ENCODE results near the gene TBC1D22B.

Gene TBC1D22B

DNA sequence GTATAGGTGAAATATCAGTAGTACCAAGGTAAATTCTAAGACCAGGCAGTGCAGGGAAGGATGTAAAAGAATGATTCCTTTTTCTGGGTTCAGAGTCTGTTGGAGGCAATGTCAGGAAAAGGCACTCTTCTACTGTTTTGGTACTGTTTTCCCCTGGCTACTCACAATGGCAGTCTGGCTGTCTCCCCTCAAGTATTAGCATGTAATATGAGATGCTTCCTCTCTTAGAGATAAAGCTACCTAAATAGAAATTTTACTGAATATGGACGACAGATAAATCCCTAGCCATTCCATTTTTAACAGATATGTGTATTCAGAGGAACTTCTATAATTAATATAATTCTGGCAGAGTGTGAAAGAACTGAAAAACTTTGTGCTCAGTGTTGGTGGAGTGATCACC, 99.7 kb downstream of the TBC1D22B start:
- DNase-seq (ENCODE audit: low spot score), result no peak

DNA sequence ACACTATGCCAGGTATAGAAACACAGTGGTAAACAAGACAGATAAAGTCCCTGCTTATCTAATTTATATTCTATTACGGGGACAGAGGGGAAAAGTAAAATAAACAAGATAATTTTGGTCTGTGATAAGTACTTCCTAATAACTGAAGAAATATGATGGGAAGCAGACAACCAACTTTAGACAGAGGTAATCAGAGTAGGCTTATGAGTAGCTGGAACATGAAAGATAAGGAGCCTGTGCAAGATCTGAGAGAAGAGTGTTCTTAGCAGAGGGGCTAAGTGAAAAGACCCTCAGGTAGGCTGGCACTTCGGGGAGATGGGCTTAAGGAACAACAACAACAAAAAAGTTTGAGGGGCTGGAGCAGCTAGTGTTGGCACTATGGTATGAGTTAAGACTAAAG, 100.3 kb downstream of the TBC1D22B start:
- no peak for DNase-seq (ENCODE audit: low spot score)

DNA sequence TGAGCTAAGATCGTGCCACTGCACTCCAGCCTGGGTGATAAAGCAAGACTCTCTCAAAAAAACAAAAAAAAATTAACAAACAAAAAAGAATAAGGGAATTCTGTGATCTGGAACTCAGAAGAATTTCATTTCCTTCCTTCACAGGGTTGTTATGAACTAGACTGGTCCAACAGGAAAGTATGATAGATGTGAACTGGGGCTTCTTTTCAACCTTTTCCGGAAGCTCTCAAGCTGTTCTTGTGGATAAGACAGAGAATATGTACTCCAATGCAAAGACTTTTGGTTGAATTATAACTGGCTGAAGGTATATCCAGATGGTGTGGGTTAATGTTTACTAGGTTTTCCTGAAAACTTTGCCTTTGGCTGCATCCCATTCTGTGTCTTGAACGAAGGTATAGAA, 101.5 kb downstream of the TBC1D22B start:
- no peak for DNase-seq (ENCODE audit: low spot score)

DNA sequence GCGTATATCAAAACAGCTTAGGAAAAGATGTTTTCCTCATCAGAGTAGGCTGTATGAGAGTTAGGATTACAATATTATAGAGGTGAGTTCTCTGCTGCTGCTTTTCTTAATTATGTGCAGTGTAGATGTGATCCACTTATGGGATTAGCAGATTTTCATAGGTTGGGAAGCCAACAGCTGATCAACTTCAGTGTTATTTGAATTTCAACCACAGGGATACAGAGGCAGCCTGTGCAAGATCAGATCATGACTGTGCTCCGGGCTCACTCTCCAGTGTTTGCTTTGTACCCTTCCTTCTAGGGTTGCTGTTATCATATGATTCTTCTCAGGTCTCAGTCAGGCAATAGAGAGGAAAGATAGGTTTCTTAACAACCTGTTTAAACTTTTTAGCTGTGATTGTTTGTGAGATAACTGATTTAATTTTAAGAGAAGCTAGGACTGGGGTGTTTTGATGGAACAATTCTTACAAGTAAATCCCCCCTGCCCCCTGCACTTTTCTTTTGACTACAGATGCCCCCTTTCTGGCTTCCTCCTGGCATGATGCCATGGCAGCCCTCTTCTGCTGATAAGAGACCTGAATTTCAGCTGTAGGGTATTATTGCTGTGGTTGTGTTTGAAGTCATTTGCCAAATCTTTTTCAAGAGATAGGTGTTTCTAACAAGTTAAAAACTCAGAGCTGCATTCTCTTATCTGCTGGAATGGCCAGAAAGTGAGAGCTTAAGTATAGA, 104.7 kb downstream of the TBC1D22B start:
- no peak for DNase-seq (ENCODE audit: low spot score)

DNA sequence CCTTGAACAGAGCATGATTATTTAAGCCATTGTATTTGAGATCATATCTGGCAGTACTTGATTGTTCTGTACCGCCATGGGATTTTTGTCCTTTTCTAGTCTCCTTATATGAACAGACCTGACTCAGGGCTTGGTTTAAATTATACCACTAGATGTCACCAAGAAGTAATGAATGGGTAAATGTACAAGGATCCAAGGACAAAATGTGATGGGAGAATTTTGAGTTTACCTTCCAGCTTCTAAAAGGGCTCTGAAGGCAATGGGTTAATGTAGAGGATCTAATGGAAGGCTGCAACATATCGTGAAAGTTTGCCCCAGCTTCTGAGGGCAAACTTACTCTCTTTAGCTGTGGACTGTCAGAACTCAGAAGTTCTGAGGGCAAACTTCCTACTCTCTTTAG, 108.2 kb downstream of the TBC1D22B start:
- no peak for DNase-seq (ENCODE audit: low spot score)

DNA sequence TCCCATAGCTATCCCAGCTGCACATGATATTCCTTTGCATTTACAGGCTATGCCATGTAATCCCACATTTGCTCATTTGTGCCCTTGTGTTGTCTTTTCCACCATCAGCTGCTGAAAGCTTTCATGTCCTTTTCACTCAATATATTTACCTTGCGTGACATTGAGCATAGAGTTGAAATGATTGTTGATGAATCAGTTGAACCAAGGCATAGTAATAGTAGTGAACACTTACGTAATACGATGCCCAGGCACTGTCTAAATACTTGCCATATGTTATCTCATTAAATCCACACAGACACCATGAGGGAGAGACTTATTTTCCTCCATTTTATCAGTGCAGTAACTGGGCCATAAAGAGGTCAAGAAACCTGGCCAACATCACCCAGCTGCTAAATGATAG, 109.3 kb downstream of the TBC1D22B start:
- DNase-seq (ENCODE audit: low spot score), result no peak

- DNase-seq (ENCODE audit: low spot score), result no peak
Measured at GRCh38 chr6:37368961-37369320, 111.4 kb downstream of the TBC1D22B start.

- no peak for DNase-seq (ENCODE audit: low spot score)
Measured at GRCh38 chr6:37369321-37370201, 112.0 kb downstream of the TBC1D22B start.

GRCh38 chr6:37371154-37372083, 113.8 kb downstream of the TBC1D22B start:
- DNase-seq (ENCODE audit: low spot score), result no peak

- no peak for DNase-seq (ENCODE audit: low spot score)
Measured at GRCh38 chr6:37372116-37372515, 114.5 kb downstream of the TBC1D22B start.

- DNase-seq (ENCODE audit: low spot score), result no peak
Measured at GRCh38 chr6:37373822-37374471, 116.4 kb downstream of the TBC1D22B start.

DNA sequence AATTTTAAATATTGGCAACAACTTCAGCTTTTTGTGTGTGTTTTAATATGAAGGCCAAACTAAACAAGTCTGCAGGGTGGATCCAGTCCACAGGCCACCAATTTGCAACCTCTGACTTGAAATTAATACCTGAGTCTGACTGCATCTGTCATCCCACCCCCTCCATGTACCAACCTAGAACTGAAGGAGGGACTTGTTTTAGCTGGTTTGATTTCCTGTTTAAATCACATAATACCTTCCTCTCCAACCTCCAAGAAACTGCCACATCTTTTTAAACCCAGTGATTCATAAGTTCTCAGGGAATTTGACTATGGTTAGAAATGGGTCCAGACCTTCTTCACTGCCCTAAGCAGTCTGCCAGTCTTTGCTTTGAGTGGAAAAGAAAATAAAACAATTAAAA, 117.8 kb downstream of the TBC1D22B start:
- no peak for DNase-seq (ENCODE audit: low spot score)

DNA sequence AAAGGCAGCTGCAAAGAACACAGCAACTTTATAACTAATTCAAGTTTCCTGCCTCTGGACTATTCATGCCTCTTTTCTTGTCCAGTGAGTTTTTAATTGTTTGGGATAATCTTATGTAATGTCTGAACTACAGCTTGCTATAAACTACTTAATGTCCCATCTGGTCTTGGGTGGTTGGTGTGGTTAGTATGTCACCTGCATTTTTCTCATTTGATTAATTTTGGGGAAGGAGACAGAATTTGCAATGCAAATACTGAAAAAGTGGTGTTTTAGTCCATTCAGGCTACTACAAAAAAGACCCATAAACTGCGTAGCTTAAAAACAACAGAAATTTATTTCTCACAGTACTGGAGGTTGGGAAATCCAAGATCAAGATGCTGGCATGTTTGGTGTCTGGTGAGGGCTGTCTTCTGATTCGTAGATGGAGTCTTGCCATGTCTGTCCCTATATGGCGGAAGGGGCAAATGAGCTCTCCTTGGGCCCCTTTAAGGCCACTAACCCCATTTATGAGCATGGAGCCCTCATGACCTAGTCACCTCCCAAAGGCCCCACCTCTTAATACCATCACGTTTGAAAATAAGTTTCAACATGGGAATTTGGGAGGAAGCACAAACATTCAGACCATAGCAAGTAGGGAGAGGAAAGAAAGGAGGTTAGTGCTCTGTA, 118.6 kb downstream of the TBC1D22B start:
- DNase-seq (ENCODE audit: low spot score), result no peak

DNA sequence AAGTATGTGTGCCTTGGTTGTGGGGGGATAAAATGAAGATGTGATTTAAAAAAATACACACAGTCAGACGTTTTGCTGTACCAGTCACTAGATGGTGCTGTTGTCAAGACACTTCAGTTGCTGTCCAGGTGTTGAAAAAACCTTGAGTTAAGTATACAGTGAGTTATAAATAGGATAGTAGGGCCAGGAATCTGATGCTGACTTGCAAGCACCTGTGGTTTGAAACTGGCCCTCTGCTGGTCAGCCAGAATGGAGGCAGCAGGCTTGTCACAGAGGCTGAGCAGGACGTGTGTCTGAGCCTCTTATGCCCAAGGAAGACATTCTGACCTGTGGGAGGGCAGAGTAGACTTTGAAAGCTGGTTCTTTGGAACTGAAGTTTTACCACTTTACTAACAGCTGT, 124.0 kb downstream of the TBC1D22B start:
- peak; percentile 46 for DNase-seq (ENCODE audit: low spot score)

Data from ecto neural progenitor cell (in vitro differentiated cells).